CD4-positive, alpha-beta memory T cell (primary cell): ENCODE results near the gene MACROD2. TPM values are rescaled to one million over a fixed set of nuclear protein-coding genes. Genes with fewer than 3 reads are reported as not detected.

ENCODE experiments used
- CTCF ChIA-PET: fragments of 350-600 bp; sonication (Branson Sonifier 250); formaldehyde crosslinking; loops from one replicate; lab custom pipeline; 2021; ENCODE audit warnings: inconsistent platforms; ENCODE audit not compliant: partially characterized antibody; lab: Charles Lee
- POLR2A ChIA-PET: fragments of 350-600 bp; sonication (Branson Sonifier 250); formaldehyde crosslinking; loops from one replicate; lab custom pipeline; 2021; ENCODE audit not compliant: partially characterized antibody; lab: Charles Lee
- DNase-seq, 5 donors: peaks; one replicate each; pipeline versions ENCODE4 v3.0.0 to v3.0.0-alpha.2; 2020 to 2022; ENCODE audit warnings: mixed read lengths in 1 of 5
- H3K27ac ChIP-seq: one replicate; pipeline ENCODE4 v1.7.0; 2013; ENCODE audit warnings: low read depth, low read length
- H3K27me3 ChIP-seq: 2 replicates; pipeline ENCODE4 v1.7.0; 2013; ENCODE audit warnings: mild to moderate bottlenecking, low read length, moderate library complexity; ENCODE audit not compliant: insufficient read depth
- H3K36me3 ChIP-seq: 2 replicates; pipeline ENCODE4 v1.7.0; 2013; ENCODE audit warnings: mild to moderate bottlenecking, low read length, moderate library complexity; ENCODE audit not compliant: insufficient read depth
- H3K4me1 ChIP-seq: 2 replicates; pipeline ENCODE4 v1.7.0; 2013; ENCODE audit warnings: mild to moderate bottlenecking, low read length, moderate library complexity; ENCODE audit not compliant: insufficient read depth
- H3K4me3 ChIP-seq, 2 donors: one replicate each; pipeline ENCODE4 v1.7.0; 2013; ENCODE audit warnings: low read length in 2 of 2, mild to moderate bottlenecking in 1 of 2
- H3K9me3 ChIP-seq, 2 donors: one replicate each; pipeline ENCODE4 v1.7.0; 2013; ENCODE audit warnings: low read length in 2 of 2, control low read depth in 1 of 2; ENCODE audit not compliant: control insufficient read depth in 1 of 2
- H3K27ac Mint-ChIP-seq, 7 donors: one replicate each; pipeline ENCODE4 v1.8.0; 2020 to 2021; ENCODE audit warnings: mixed read lengths in 7 of 7, mild to moderate bottlenecking in 6 of 7, inconsistent platforms in 3 of 7, moderate library complexity in 3 of 7
- H3K27me3 Mint-ChIP-seq, 2 donors: one replicate each; pipeline ENCODE4 v1.8.0; 2020 to 2021; ENCODE audit warnings: mixed read lengths in 2 of 2
- H3K36me3 Mint-ChIP-seq, 2 donors: one replicate each; pipeline ENCODE4 v1.8.0; 2020 to 2021; ENCODE audit warnings: mixed read lengths in 2 of 2, inconsistent platforms in 1 of 2, mild to moderate bottlenecking in 1 of 2
- H3K4me1 Mint-ChIP-seq, 4 donors: one replicate each; pipeline ENCODE4 v1.8.0; 2020 to 2021; ENCODE audit warnings: mixed read lengths in 4 of 4, mild to moderate bottlenecking in 1 of 4
- H3K4me3 Mint-ChIP-seq, 8 donors: one replicate each; pipeline ENCODE4 v1.8.0; 2020 to 2021; ENCODE audit warnings: mixed read lengths in 8 of 8, mild to moderate bottlenecking in 7 of 8, moderate library complexity in 6 of 8, inconsistent platforms in 3 of 8
- H3K9me3 Mint-ChIP-seq, 8 donors: one replicate each; pipeline ENCODE4 v1.8.0; 2020 to 2021; ENCODE audit warnings: mixed read lengths in 8 of 8, mild to moderate bottlenecking in 5 of 8, inconsistent platforms in 3 of 8, moderate library complexity in 1 of 8
- intact Hi-C: fragments of 100-400 bp; cut with micrococcal nuclease; formaldehyde crosslinking; loops from one replicate; pipeline ENCODE4 v1.15.1; 2023
- polyA plus RNA-seq, 2 donors: library from polyadenylated mRNA; unstranded; fragments of 300-500 nt; fragmentation: Illumina TruSeq; gene quantifications; one replicate each; pipeline ENCODE4 v1.2.3, GENCODE V29; 2021
- total RNA-seq, 2 experiments: library from RNA; stranded (reverse); gene quantifications; one replicate each; pipeline ENCODE4 v1.2.3, GENCODE V29; 2021

MACROD2 gene
- total and polyA plus RNA-seq, 4 experiments from 2014 or later = not detected

GRCh38 chr20:14865169-14865568 lies 869.9 kb downstream of the MACROD2 start:
- H3K27me3 ChIP-seq = no peaks in the 10 kb centered on the region
- no peak overlapping the region for H3K27ac ChIP-seq
- H3K9me3 Mint-ChIP-seq = peaks cover 0 to 8% (median 4%) of the 10 kb centered on the region in 8 donors
- no peaks in the 10 kb centered on the region for H3K4me1 ChIP-seq
- ChIA-PET POLR2A (no interaction called here), CTCF (no interaction called here)
- no peak overlapping the region for H3K4me3 ChIP-seq
- no peaks in the 10 kb centered on the region for H3K27me3 Mint-ChIP-seq
- no peaks in the 10 kb centered on the region for H3K4me1 Mint-ChIP-seq
- no peaks in the 10 kb centered on the region for H3K9me3 ChIP-seq
- H3K4me3 Mint-ChIP-seq = no peak overlapping the region
- intact Hi-C loops = no loop called here
- DNase-seq = no peak
- no peak overlapping the region for H3K27ac Mint-ChIP-seq
- no peaks in the 10 kb centered on the region for H3K36me3 Mint-ChIP-seq
- H3K36me3 ChIP-seq = no peaks in the 10 kb centered on the region

- Histone ChIP-seq H3K4me3 (no peak overlapping the region), H3K9me3 (no peaks in the 10 kb centered on the region), H3K36me3 (no peaks in the 10 kb centered on the region), H3K4me1 (no peaks in the 10 kb centered on the region), H3K27me3 (no peaks in the 10 kb centered on the region), H3K27ac (no peak overlapping the region)
- intact Hi-C loops = no loop called here
- Mint-ChIP-seq H3K4me3 (no peak overlapping the region), H3K4me1 (no peaks in the 10 kb centered on the region), H3K36me3 (no peaks in the 10 kb centered on the region), H3K27me3 (no peaks in the 10 kb centered on the region), H3K9me3 (peaks cover 0 to 8% (median 4%) of the 10 kb centered on the region in 8 donors), H3K27ac (no peak overlapping the region)
- POLR2A ChIA-PET = no interaction called here
- no peak for DNase-seq
- CTCF ChIA-PET = no interaction called here
Observed at GRCh38 chr20:14865731-14866130, 870.4 kb downstream of the MACROD2 start.

GRCh38 chr20:14866841-14867514 lies 871.7 kb downstream of the MACROD2 start:
- DNase-seq = no peak
- no peaks in the 10 kb centered on the region for H3K36me3 ChIP-seq
- no peaks in the 10 kb centered on the region for H3K9me3 ChIP-seq
- CTCF ChIA-PET = no interaction called here
- no peaks in the 10 kb centered on the region for H3K4me1 ChIP-seq
- intact Hi-C loops = no loop called here
- no peak overlapping the region for H3K4me3 ChIP-seq
- Mint-ChIP-seq H3K4me1 (no peaks in the 10 kb centered on the region), H3K27ac (no peak overlapping the region), H3K27me3 (no peaks in the 10 kb centered on the region), H3K9me3 (peaks cover 0 to 19% (median 4%) of the 10 kb centered on the region in 8 donors), H3K36me3 (no peaks in the 10 kb centered on the region), H3K4me3 (no peak overlapping the region)
- H3K27me3 ChIP-seq = no peaks in the 10 kb centered on the region
- POLR2A ChIA-PET = no interaction called here
- H3K27ac ChIP-seq = no peak overlapping the region

GRCh38 chr20:14877301-14878028 lies 882.1 kb downstream of the MACROD2 start:
- H3K9me3 ChIP-seq = no peaks in the 10 kb centered on the region
- Mint-ChIP-seq H3K9me3 (peaks cover 2 to 25% (median 18%) of the 10 kb centered on the region in 8 donors), H3K4me3 (no peak overlapping the region), H3K4me1 (no peaks in the 10 kb centered on the region), H3K27me3 (no peaks in the 10 kb centered on the region), H3K27ac (peak overlapping the region in 1 of 7 donors; percentile 6), H3K36me3 (no peaks in the 10 kb centered on the region)
- H3K36me3 ChIP-seq = no peaks in the 10 kb centered on the region
- no peaks in the 10 kb centered on the region for H3K27me3 ChIP-seq
- H3K4me1 ChIP-seq = no peaks in the 10 kb centered on the region
- H3K27ac ChIP-seq = no peak overlapping the region
- ChIA-PET CTCF (no interaction called here), POLR2A (no interaction called here)
- no peak for DNase-seq
- no peak overlapping the region for H3K4me3 ChIP-seq
- intact Hi-C loops = no loop called here

GRCh38 chr20:14878676-14879019 lies 883.3 kb downstream of the MACROD2 start:
- no peaks in the 10 kb centered on the region for H3K4me1 ChIP-seq
- DNase-seq = no peak
- Mint-ChIP-seq H3K36me3 (no peaks in the 10 kb centered on the region), H3K4me1 (no peaks in the 10 kb centered on the region), H3K27ac (no peak overlapping the region), H3K9me3 (peaks cover 0 to 23% (median 18%) of the 10 kb centered on the region in 8 donors), H3K4me3 (no peak overlapping the region), H3K27me3 (no peaks in the 10 kb centered on the region)
- H3K9me3 ChIP-seq = no peaks in the 10 kb centered on the region
- H3K36me3 ChIP-seq = no peaks in the 10 kb centered on the region
- POLR2A ChIA-PET = no interaction called here
- H3K27ac ChIP-seq = no peak overlapping the region
- H3K27me3 ChIP-seq = no peaks in the 10 kb centered on the region
- no peak overlapping the region for H3K4me3 ChIP-seq
- CTCF ChIA-PET = no interaction called here
- intact Hi-C loops = no loop called here

- Histone ChIP-seq H3K27ac (no peak overlapping the region), H3K4me1 (no peaks in the 10 kb centered on the region), H3K9me3 (no peaks in the 10 kb centered on the region), H3K27me3 (no peaks in the 10 kb centered on the region), H3K4me3 (no peak overlapping the region), H3K36me3 (no peaks in the 10 kb centered on the region)
- H3K36me3 Mint-ChIP-seq = no peaks in the 10 kb centered on the region
- no peak for DNase-seq
- H3K9me3 Mint-ChIP-seq = peaks cover 0 to 25% (median 18%) of the 10 kb centered on the region in 8 donors
- H3K4me1 Mint-ChIP-seq = no peaks in the 10 kb centered on the region
- H3K27me3 Mint-ChIP-seq = no peaks in the 10 kb centered on the region
- CTCF ChIA-PET = no interaction called here
- H3K4me3 Mint-ChIP-seq = no peak overlapping the region
- intact Hi-C loops = no loop called here
- POLR2A ChIA-PET = no interaction called here
- no peak overlapping the region for H3K27ac Mint-ChIP-seq
Observed at GRCh38 chr20:14879020-14879697, 883.8 kb downstream of the MACROD2 start.

- no peaks in the 10 kb centered on the region for H3K27me3 ChIP-seq
- Mint-ChIP-seq H3K27ac (no peak overlapping the region), H3K36me3 (no peaks in the 10 kb centered on the region), H3K27me3 (no peaks in the 10 kb centered on the region), H3K9me3 (peaks cover 0 to 29% (median 18%) of the 10 kb centered on the region in 8 donors), H3K4me3 (no peak overlapping the region), H3K4me1 (no peaks in the 10 kb centered on the region)
- DNase-seq = no peak
- intact Hi-C loops = no loop called here
- ChIA-PET CTCF (no interaction called here), POLR2A (no interaction called here)
- H3K36me3 ChIP-seq = no peaks in the 10 kb centered on the region
- H3K4me1 ChIP-seq = no peaks in the 10 kb centered on the region
- H3K27ac ChIP-seq = no peak overlapping the region
- no peaks in the 10 kb centered on the region for H3K9me3 ChIP-seq
- no peak overlapping the region for H3K4me3 ChIP-seq
Observed at GRCh38 chr20:14879839-14880238, 884.5 kb downstream of the MACROD2 start.
